H1 (cell line): ENCODE data around the gene ICA1. TPM values are rescaled to one million over a fixed set of nuclear protein-coding genes. Genes with fewer than 3 reads are reported as not detected.

ENCODE experiments used
- ATF3 ChIP-seq: IDR thresholded peaks from 2 replicates; pipeline ENCODE4 v1.6.1; 2011; ENCODE audit warnings: low read depth, mild to moderate bottlenecking, low read length; ENCODE audit not compliant: insufficient read depth
- CHD1 ChIP-seq: IDR thresholded peaks from 2 replicates; pipeline ENCODE4 v1.6.1; 2012; ENCODE audit warnings: low read depth, low read length, improper control_type of control experiment
- CTBP2 ChIP-seq: IDR thresholded peaks from 2 replicates; pipeline ENCODE4 v1.7.0; 2011; ENCODE audit warnings: borderline replicate concordance, mild to moderate bottlenecking, moderate library complexity, mixed read lengths, low read length; ENCODE audit not compliant: insufficient read depth, insufficient read length
- EGR1 ChIP-seq: IDR thresholded peaks from 2 replicates; pipeline ENCODE4 v1.6.1; 2011; ENCODE audit warnings: low read depth, low read length, borderline replicate concordance
- HDAC6 ChIP-seq: IDR thresholded peaks from one replicate; pipeline ENCODE4 v1.7.1; 2012; ENCODE audit warnings: low read depth, mild to moderate bottlenecking, inconsistent platforms, low read length, moderate library complexity
- RAD21 ChIP-seq, 2 experiments: IDR thresholded peaks in 1 of 2; conservative IDR thresholded peaks in 1 of 2; 2 replicates each; pipeline ENCODE4 v1.6.1; 2011; ENCODE audit warnings: low read depth in 2 of 2, low read length in 2 of 2, improper control_type of control experiment in 1 of 2, inconsistent platforms in 1 of 2, mild to moderate bottlenecking in 1 of 2, moderate library complexity in 1 of 2
- SRF ChIP-seq: IDR thresholded peaks from 2 replicates; pipeline ENCODE4 v1.6.1; 2011; ENCODE audit warnings: mild to moderate bottlenecking, low read depth, low read length, moderate library complexity
- TBP ChIP-seq: IDR thresholded peaks from 2 replicates; pipeline ENCODE4 v1.6.1; 2011; ENCODE audit warnings: low read depth, low read length, improper control_type of control experiment
- polyA plus RNA-seq, 7 experiments: library from polyadenylated mRNA; depleted of rRNA in 3 of 7; stranded (reverse) in 5 of 7; unstranded in 2 of 7; fragments of >200 nt in 5 of 7; fragments of 200-250 nt in 2 of 7; gene quantifications; 1 replicate in 5 of 7; 2 replicates in 1 of 7; 4 replicates in 1 of 7; pipeline versions ENCODE4 v1.2.1 to v1.2.3, GENCODE V29; 2011 to 2013; ENCODE audit warnings: missing spikeins in 2 of 7, mixed read lengths in 2 of 7
- total RNA-seq: library from RNA; stranded (reverse); fragmentation: NEBNext Ultra II Directional; extraction: Animal tissue kit (Norgen Biotek cat#: 25700); gene quantifications from 2 replicates; pipeline ENCODE4 v1.2.1, GENCODE V29; 2021

ICA1 gene
- total and polyA plus RNA-seq, 2 of the 8 experiments (the other 6 are each of a cell fraction or from before 2014, with no cell fraction given): 14.9 to 37.1 TPM

GRCh38 chr7:8135417-8135816 is 126.5 kb downstream of the ICA1 start (continued):
- no peak for TF ChIP-seq CTBP2
- no peak for TF ChIP-seq RAD21 (IDR thresholded peaks at IDR 0.05 in 1 of 2, conservative IDR thresholded peaks at IDR 0.05 in 1 of 2; ENCODE audit: low read depth in 2 of 2, low read length in 2 of 2)
- TF ChIP-seq SRF: no peak
- no peak for TF ChIP-seq TBP
- no peak for TF ChIP-seq HDAC6
- no peak for TF ChIP-seq CHD1
- TF ChIP-seq ATF3: no peak
- TF ChIP-seq EGR1: no peak
